BLaER1 treated with 17β-estradiol and CSF1 and Interleukin-3, amounts not matched to agents 10 nM and 100 nM (cell line): ENCODE data around the gene CRLF1.

Experiments
- H3K27ac ChIP-seq, 11 experiments: shearing (Covaris generic); formaldehyde crosslinking; 2 replicates each; pipeline ENCODE4 v1.8.1; 2022
- H3K27me3 ChIP-seq, 11 experiments: shearing (Covaris generic); formaldehyde crosslinking; 2 replicates each; pipeline ENCODE4 v1.8.1; 2022
- H3K36me3 ChIP-seq, 11 experiments: shearing (Covaris generic); formaldehyde crosslinking; 2 replicates each; pipeline ENCODE4 v1.8.1; 2022
- H3K4me1 ChIP-seq, 10 experiments: shearing (Covaris generic); formaldehyde crosslinking; 2 replicates each; pipeline ENCODE4 v1.8.1; 2022
- H3K4me2 ChIP-seq, 11 experiments: shearing (Covaris generic); formaldehyde crosslinking; 2 replicates each; pipeline ENCODE4 v1.8.1; 2022
- H3K4me3 ChIP-seq, 10 experiments: shearing (Covaris generic); formaldehyde crosslinking; 2 replicates each; pipeline ENCODE4 v1.8.1; 2022
- H3K9ac ChIP-seq, 11 experiments: shearing (Covaris generic); formaldehyde crosslinking; 2 replicates each; pipeline ENCODE4 v1.8.1; 2022
- H3K9me3 ChIP-seq, 11 experiments: shearing (Covaris generic); formaldehyde crosslinking; replicated peaks in 1 of 11; 2 replicates each; pipeline ENCODE4 v1.8.1; 2022
- H4K20me1 ChIP-seq, 11 experiments: shearing (Covaris generic); formaldehyde crosslinking; 2 replicates each; pipeline ENCODE4 v1.8.1; 2022
- Cebpa-rat ChIP-seq, 11 experiments: shearing (Covaris generic); IDR thresholded peaks; 2 replicates each; pipeline ENCODE4 v1.8.1; 2022

The CRLF1 gene

GRCh38 chr19:18644196-18645034, 37.8 kb upstream of the CRLF1 start:
- Histone ChIP-seq H3K27ac (peak overlapping the region; percentile 30 to 71 (median 60); a peak in 19 of 22 replicates), H3K27me3 (no peaks in the 10 kb centered on the region), H3K36me3 (peaks cover 0 to 12% (median 9%) of the 10 kb centered on the region in 11 experiments; a peak in 7 of 22 replicates), H3K4me1 (peaks cover 53 to 71% (median 61%) of the 10 kb centered on the region in 10 experiments), H3K9me3 (no peaks in the 10 kb centered on the region), H3K4me3 (peak overlapping the region; percentile 14 to 62 (median 46); a peak in 19 of 20 replicates), H4K20me1 (peaks cover 14 to 89% (median 37%) of the 10 kb centered on the region in 11 experiments; a peak in 21 of 22 replicates), H3K4me2 (peak overlapping the region; percentile 88 to 99 (median 96)), H3K9ac (peak overlapping the region; percentile 56 to 71 (median 59))
- no peak for TF ChIP-seq Cebpa-rat (IDR thresholded peaks at IDR 0.05)

GRCh38 chr19:18639706-18640243, 33.2 kb upstream of the CRLF1 start:
- Histone ChIP-seq H3K4me3 (no peak overlapping the region), H3K27me3 (no peaks in the 10 kb centered on the region), H3K9me3 (no peaks in the 10 kb centered on the region), H3K9ac (no peak overlapping the region), H3K4me2 (peak overlapping the region in 1 of 11 experiments; percentile 25; a peak in 1 of 22 replicates), H3K36me3 (peaks cover 0 to 12% (median 9%) of the 10 kb centered on the region in 11 experiments; a peak in 7 of 22 replicates), H4K20me1 (peaks cover 0 to 69% (median 9%) of the 10 kb centered on the region in 11 experiments; a peak in 11 of 22 replicates), H3K4me1 (peaks cover 26 to 54% (median 39%) of the 10 kb centered on the region in 10 experiments), H3K27ac (no peak overlapping the region)
- TF ChIP-seq Cebpa-rat (IDR thresholded peaks at IDR 0.05) = no peak

DNA sequence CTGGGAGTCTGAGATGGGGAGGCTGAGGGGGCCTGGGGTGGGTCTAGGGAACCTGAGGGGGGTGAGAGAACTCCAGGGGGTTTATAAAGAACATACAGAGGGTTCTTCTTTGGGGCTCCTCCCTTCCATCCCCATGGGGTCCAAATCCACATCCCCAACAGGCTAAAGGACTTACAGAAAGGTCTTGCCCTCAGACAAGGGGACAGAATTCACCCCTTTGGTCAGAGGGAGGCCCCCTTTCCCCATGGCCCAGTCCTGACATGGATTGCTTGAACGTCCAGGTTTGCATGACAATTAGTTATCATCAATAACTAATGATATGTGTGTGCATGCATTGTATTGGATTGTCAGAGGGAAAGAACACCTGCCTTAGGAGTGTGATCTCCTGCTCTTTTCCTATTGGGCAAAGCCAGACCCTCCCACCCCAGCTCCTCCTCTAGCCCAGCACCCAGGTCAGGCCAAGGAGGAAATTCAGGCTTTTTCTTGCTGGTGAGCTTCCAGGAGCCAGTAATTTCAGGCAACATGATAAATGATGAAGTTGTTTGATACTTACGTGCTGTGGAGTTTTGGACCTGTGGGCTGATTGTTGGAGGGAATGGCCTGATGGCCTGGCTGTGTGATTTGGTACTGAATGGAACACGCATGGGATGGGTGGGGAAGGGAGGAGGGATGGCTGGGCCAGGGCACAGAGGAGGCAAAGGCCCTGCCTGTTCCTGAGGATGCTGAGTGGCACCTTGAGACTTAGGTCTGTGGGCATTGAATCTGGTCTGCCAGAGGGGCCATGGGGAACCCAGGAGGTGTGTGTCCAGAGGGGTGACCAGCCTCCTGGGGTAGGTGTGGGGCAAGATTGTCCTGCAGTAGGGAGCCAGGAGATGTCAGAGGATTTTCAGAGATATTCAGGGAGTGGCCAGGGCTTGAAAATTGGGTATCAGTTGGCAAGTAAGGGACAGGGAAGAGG, 31.4 kb upstream of the CRLF1 start:
- Histone ChIP-seq H3K9ac (peak overlapping the region; percentile 86 to 96 (median 92); a peak in 21 of 22 replicates), H3K27ac (peak overlapping the region in 10 of 11 experiments; percentile 82 to 90 (median 87); a peak in 14 of 22 replicates)

GRCh38 chr19:18636969-18637629, 30.5 kb upstream of the CRLF1 start, which contains the start of gene KLHL26:
KLHL26 (plus strand) TSS chr19:18637028; CDS start chr19:18637055, 27 bp downstream.
- Histone ChIP-seq H4K20me1 (peaks cover 0 to 48% (median 7%) of the 10 kb centered on the region in 11 experiments; a peak in 9 of 22 replicates), H3K36me3 (peaks cover 0 to 12% (median 9%) of the 10 kb centered on the region in 11 experiments; a peak in 7 of 22 replicates), H3K4me2 (peak within 1 kb of the TSS; percentile 94 to 100 (median 99)), H3K4me1 (peaks cover 15 to 46% (median 35%) of the 10 kb centered on the region in 10 experiments), H3K27ac (peak within 1 kb of the TSS; percentile 75 to 90 (median 87)), H3K4me3 (peak within 1 kb of the TSS; percentile 72 to 98 (median 95)), H3K9ac (peak within 1 kb of the TSS; percentile 86 to 96 (median 92)), H3K9me3 (no peaks in the 10 kb centered on the region), H3K27me3 (no peaks in the 10 kb centered on the region)
- TF ChIP-seq Cebpa-rat (IDR thresholded peaks at IDR 0.05) = no peak

More for the DNA sequence above, 31.4 kb upstream of the CRLF1 start:
- TF ChIP-seq Cebpa-rat (IDR thresholded peaks at IDR 0.05) = no peak
- Histone ChIP-seq H3K36me3 (peaks cover 0 to 12% (median 9%) of the 10 kb centered on the region in 11 experiments; a peak in 7 of 22 replicates), H3K4me2 (peak overlapping the region; percentile 94 to 100 (median 99)), H4K20me1 (peaks cover 0 to 55% (median 7%) of the 10 kb centered on the region in 11 experiments; a peak in 9 of 22 replicates), H3K4me3 (peak overlapping the region; percentile 72 to 98 (median 95)), H3K9me3 (no peaks in the 10 kb centered on the region), H3K4me1 (peaks cover 15 to 51% (median 35%) of the 10 kb centered on the region in 10 experiments), H3K27me3 (no peaks in the 10 kb centered on the region)

- H4K20me1 ChIP-seq = peaks cover 0 to 44% (median 7%) of the 10 kb centered on the region in 11 experiments; a peak in 8 of 22 replicates
- H3K4me2 ChIP-seq = peak overlapping the region in 9 of 11 experiments; percentile 45 to 100 (median 58); a peak in 13 of 22 replicates
- peak overlapping the region; percentile 72 to 98 (median 95) for H3K4me3 ChIP-seq
- H3K27me3 ChIP-seq = no peaks in the 10 kb centered on the region
- peak overlapping the region in 9 of 11 experiments; percentile 47 to 87 (median 68); a peak in 13 of 22 replicates for H3K27ac ChIP-seq
- H3K36me3 ChIP-seq = peaks cover 0 to 12% (median 9%) of the 10 kb centered on the region in 11 experiments; a peak in 7 of 22 replicates
- no peaks in the 10 kb centered on the region for H3K9me3 ChIP-seq
- peak overlapping the region; percentile 61 to 96 (median 92); a peak in 16 of 22 replicates for H3K9ac ChIP-seq
- peaks cover 15 to 44% (median 34%) of the 10 kb centered on the region in 10 experiments for H3K4me1 ChIP-seq
- TF ChIP-seq Cebpa-rat (IDR thresholded peaks at IDR 0.05) = no peak
Observed at GRCh38 chr19:18636183-18636968, 29.8 kb upstream of the CRLF1 start.

- no peak overlapping the region for H3K9ac ChIP-seq
- peaks cover 0 to 11% (median 8%) of the 10 kb centered on the region in 11 experiments; a peak in 7 of 22 replicates for H3K36me3 ChIP-seq
- H3K4me2 ChIP-seq = peak overlapping the region in 8 of 11 experiments; percentile 16 to 69 (median 43); a peak in 13 of 22 replicates
- H3K9me3 ChIP-seq = no peaks in the 10 kb centered on the region
- H4K20me1 ChIP-seq = peaks cover 0 to 38% (median 7%) of the 10 kb centered on the region in 11 experiments; a peak in 8 of 22 replicates
- no peak overlapping the region for H3K27ac ChIP-seq
- TF ChIP-seq Cebpa-rat (IDR thresholded peaks at IDR 0.05) = no peak
- H3K27me3 ChIP-seq = no peaks in the 10 kb centered on the region
- peak overlapping the region in 2 of 10 experiments; percentile 94 to 98; a peak in 1 of 20 replicates for H3K4me3 ChIP-seq
- H3K4me1 ChIP-seq = peaks cover 15 to 44% (median 34%) of the 10 kb centered on the region in 10 experiments
Observed at GRCh38 chr19:18635831-18636182, 29.2 kb upstream of the CRLF1 start.
